GM23338 (cell line): ENCODE data around the gene RAB40C. TPM values are rescaled to one million over a fixed set of nuclear protein-coding genes. Genes with fewer than 3 reads are reported as not detected.

Experiments
- ATAC-seq: fragments of 200-7000 bp; cut with Tn5 transposase; 3 replicates; pipeline ENCODE4 v1.9.1; 2020
- DNase-seq: peaks from one replicate; pipeline ENCODE4 v3.0.0-alpha.2; 2015; ENCODE audit warnings: low spot score
- H2AFZ ChIP-seq: fragments of 200-600 bp; sonication (generic); 2 replicates; pipeline ENCODE4 v1.8.0; 2016; ENCODE audit warnings: antibody characterized with exemption, mild to moderate bottlenecking, moderate library complexity
- H3F3A ChIP-seq: fragments of 200-600 bp; sonication (generic); replicated peaks from 2 replicates; pipeline ENCODE4 v1.8.0; 2017; ENCODE audit warnings: antibody characterized with exemption, mixed run types, low read depth
- H3K27ac ChIP-seq: fragments of 200-600 bp; sonication (generic); 2 replicates; pipeline ENCODE4 v1.6.1; 2016; ENCODE audit warnings: low read depth
- H3K27me3 ChIP-seq: fragments of 200-600 bp; sonication (generic); 2 replicates; pipeline ENCODE4 v1.8.0; 2016; ENCODE audit warnings: mild to moderate bottlenecking, mixed run types, moderate library complexity; ENCODE audit not compliant: insufficient read depth
- H3K36me3 ChIP-seq: fragments of 200-600 bp; sonication (generic); 2 replicates; pipeline ENCODE4 v1.8.0; 2016; ENCODE audit warnings: mild to moderate bottlenecking; ENCODE audit not compliant: insufficient read depth
- H3K4me1 ChIP-seq: fragments of 200-600 bp; sonication (generic); 2 replicates; pipeline ENCODE4 v1.8.0; 2016; ENCODE audit warnings: mild to moderate bottlenecking, moderate library complexity; ENCODE audit not compliant: insufficient read depth
- H3K4me2 ChIP-seq: fragments of 200-600 bp; sonication (generic); 2 replicates; pipeline ENCODE4 v1.7.1; 2017; ENCODE audit warnings: mixed run types
- H3K4me3 ChIP-seq: fragments of 200-600 bp; sonication (generic); 2 replicates; pipeline ENCODE4 v1.6.1; 2016; ENCODE audit warnings: mixed run types
- H3K79me2 ChIP-seq: fragments of 200-600 bp; sonication (generic); replicated peaks from 2 replicates; pipeline ENCODE4 v1.8.0; 2017; ENCODE audit warnings: mild to moderate bottlenecking; ENCODE audit not compliant: insufficient read depth
- H3K9me2 ChIP-seq: fragments of 200-600 bp; sonication (generic); 2 replicates; pipeline ENCODE4 v1.8.0; 2017; ENCODE audit not compliant: insufficient read depth
- H4K20me1 ChIP-seq: fragments of 200-600 bp; sonication (generic); replicated peaks from 2 replicates; pipeline ENCODE4 v1.8.0; 2017; ENCODE audit warnings: mild to moderate bottlenecking; ENCODE audit not compliant: insufficient read depth
- H3K27ac Mint-ChIP-seq: 2 replicates; pipeline ENCODE4 v1.8.0; 2020; ENCODE audit warnings: inconsistent platforms, mild to moderate bottlenecking, moderate library complexity, mixed read lengths
- H3K27me3 Mint-ChIP-seq: 3 replicates; pipeline ENCODE4 v1.8.0; 2022; ENCODE audit warnings: low read depth, mild to moderate bottlenecking, moderate library complexity, mixed read lengths, inconsistent platforms; ENCODE audit not compliant: insufficient read depth, poor library complexity
- H3K36me3 Mint-ChIP-seq: 3 replicates; pipeline ENCODE4 v1.8.0; 2021; ENCODE audit warnings: low read depth, mild to moderate bottlenecking, inconsistent platforms, moderate library complexity, mixed read lengths
- H3K4me1 Mint-ChIP-seq: 3 replicates; pipeline ENCODE4 v1.8.0; 2020; ENCODE audit warnings: mild to moderate bottlenecking, inconsistent platforms, mixed read lengths
- H3K4me3 Mint-ChIP-seq: 3 replicates; pipeline ENCODE4 v1.8.0; 2021; ENCODE audit warnings: moderate library complexity, mild to moderate bottlenecking, inconsistent platforms, mixed read lengths
- H3K9me3 Mint-ChIP-seq: 3 replicates; pipeline ENCODE4 v1.8.0; 2020; ENCODE audit warnings: moderate library complexity, mild to moderate bottlenecking, inconsistent platforms, mixed read lengths
- CTCF ChIP-seq, 2 experiments: fragments of 200-600 bp in 1 of 2; sonication (generic) in 1 of 2; conservative IDR thresholded peaks; 2 replicates each; pipeline versions ENCODE4 v1.5.1 to v1.6.1; 2016 to 2017; ENCODE audit warnings: antibody characterized with exemption in 2 of 2, low read depth in 2 of 2, mild to moderate bottlenecking in 2 of 2, moderate library complexity in 1 of 2
- ETS1 ChIP-seq: IDR thresholded peaks from 2 replicates; pipeline ENCODE4 v1.6.1; 2016; ENCODE audit warnings: antibody characterized with exemption
- EZH2phosphoT487 ChIP-seq: fragments of 200-600 bp; sonication (generic); IDR thresholded peaks from one replicate; pipeline ENCODE4 v1.8.1; 2018; ENCODE audit warnings: antibody characterized with exemption; ENCODE audit not compliant: unreplicated experiment
- NANOG ChIP-seq: IDR thresholded peaks from 2 replicates; pipeline ENCODE4 v1.6.1; 2016; ENCODE audit warnings: antibody characterized with exemption, borderline replicate concordance
- POLR2AphosphoS5 ChIP-seq: IDR thresholded peaks from 2 replicates; pipeline ENCODE4 v1.6.1; 2016; ENCODE audit warnings: antibody characterized with exemption, low read depth
- STAT1 ChIP-seq: IDR thresholded peaks from one replicate; pipeline ENCODE4 v1.6.1; 2016; ENCODE audit warnings: antibody characterized with exemption; ENCODE audit not compliant: unreplicated experiment
- ZNF331 ChIP-seq: fragments of 250-450 bp; sonication (Bioruptor Pico); IDR thresholded peaks from 2 replicates; pipeline ENCODE4 v1.5.0; 2020; ENCODE audit warnings: low read depth, mild to moderate bottlenecking, moderate library complexity
- polyA plus RNA-seq: library from polyadenylated mRNA; unstranded; fragments of >200 nt; fragmentation: Nextera tagmentation; extraction: Ambion mirVana; gene quantifications from 2 replicates; pipeline ENCODE4 v1.2.1, GENCODE V29; 2016
- total RNA-seq: library from RNA; depleted of rRNA; stranded (reverse); fragments of >200 nt; shearing (Covaris generic); gene quantifications from 2 replicates; pipeline ENCODE4 v1.2.3, GENCODE V29; 2014

The RAB40C gene
- total and polyA plus RNA-seq, 2 experiments from 2014 or later = 11.2 to 24.6 TPM

- Histone ChIP-seq H3K4me1 (no peaks in the 10 kb centered on the region), H3K27ac (no peak overlapping the region), H4K20me1 (no peaks in the 10 kb centered on the region), H3K27me3 (no peaks in the 10 kb centered on the region), H3F3A (0 out of 2 replicates have a peak, but pooled peaks cover 3% of the 10 kb centered on the region), H3K9me2 (no peaks in the 10 kb centered on the region), H3K79me2 (peaks cover 13% of the 10 kb centered on the region), H3K36me3 (no peaks in the 10 kb centered on the region), H3K4me2 (no peak overlapping the region), H2AFZ (no peak overlapping the region), H3K4me3 (no peak overlapping the region)
- no peak overlapping the region for H3K4me3 Mint-ChIP-seq
- DNase-seq = peak; percentile 71
- no peak overlapping the region for H3K27ac Mint-ChIP-seq
- peak; percentile 55 for ATAC-seq
- TF ChIP-seq ETS1 (no peak), NANOG (no peak), CTCF (conservative IDR thresholded peaks at IDR 0.05; ENCODE audit: low read depth in 2 of 2) (peak; percentile 41 to 64), POLR2AphosphoS5 (no peak)
- H3K27me3 Mint-ChIP-seq = peaks cover 2% of the 10 kb centered on the region
- no peaks in the 10 kb centered on the region for H3K36me3 Mint-ChIP-seq
- H3K4me1 Mint-ChIP-seq = no peaks in the 10 kb centered on the region
- H3K9me3 Mint-ChIP-seq = peaks cover 4% of the 10 kb centered on the region; the same call in 1 of the 3 replicates
These were observed 42.7 kb upstream of the RAB40C start for GRCh38 chr16:546909-547770.

GRCh38 chr16:548586-548985, 41.3 kb upstream of the RAB40C start:
- Histone ChIP-seq H3K4me3 (no peak overlapping the region), H3K36me3 (no peaks in the 10 kb centered on the region), H3K4me1 (no peaks in the 10 kb centered on the region), H3K9me2 (no peaks in the 10 kb centered on the region), H3K79me2 (0 out of 2 replicates have a peak, but pooled peaks cover 3% of the 10 kb centered on the region), H2AFZ (no peak overlapping the region), H3F3A (0 out of 2 replicates have a peak, but pooled peaks cover 3% of the 10 kb centered on the region), H3K27me3 (no peaks in the 10 kb centered on the region), H3K4me2 (no peak overlapping the region), H4K20me1 (no peaks in the 10 kb centered on the region), H3K27ac (no peak overlapping the region)
- H3K4me3 Mint-ChIP-seq = no peak overlapping the region
- no peak for ATAC-seq
- H3K36me3 Mint-ChIP-seq = no peaks in the 10 kb centered on the region
- TF ChIP-seq EZH2phosphoT487 (no peak), STAT1 (no peak), POLR2AphosphoS5 (no peak), ZNF331 (CRISPR knock-in tag) (no peak)
- H3K4me1 Mint-ChIP-seq = no peaks in the 10 kb centered on the region
- H3K9me3 Mint-ChIP-seq = no peaks in the 10 kb centered on the region
- H3K27me3 Mint-ChIP-seq = peaks cover 2% of the 10 kb centered on the region
- no peak for DNase-seq
- no peak overlapping the region for H3K27ac Mint-ChIP-seq
